Measurements from ENCODE around the gene SLC39A11.

The SLC39A11 gene

GRCh38 chr17:72604518-72604917 lies 488.0 kb downstream of the SLC39A11 start:
- Histone ChIP-seq H3K27ac (ENCODE audit: low read depth, low read length) (no peak overlapping the region), H3K9me3 (ENCODE audit: control insufficient read depth in 5 of 5, low read length in 5 of 5) (peaks cover 0 to 16% (median 2%) of the 10 kb centered on the region in 5 donors), H3K36me3 (ENCODE audit: control insufficient read depth in 5 of 5, insufficient read depth in 5 of 5, low read length in 5 of 5) (no peaks in the 10 kb centered on the region), H3K9ac (ENCODE audit: low read length in 5 of 5) (no peak overlapping the region), H3K4me3 (ENCODE audit: low read depth in 1 of 5, low read length in 5 of 5) (no peak overlapping the region), H3K27me3 (ENCODE audit: control insufficient read depth in 5 of 5, insufficient read depth in 4 of 5, low read length in 5 of 5) (peaks cover 0 to 14% (median 10%) of the 10 kb centered on the region in 5 donors), H3K4me1 (ENCODE audit: control insufficient read depth in 5 of 5, insufficient read depth in 5 of 5, low read length in 5 of 5) (no peaks in the 10 kb centered on the region)

GRCh38 chr17:72603420-72604242 lies 488.9 kb downstream of the SLC39A11 start:
- Histone ChIP-seq H3K27ac (ENCODE audit: low read depth, low read length) (no peak overlapping the region), H3K27me3 (ENCODE audit: control insufficient read depth in 5 of 5, insufficient read depth in 4 of 5, low read length in 5 of 5) (peaks cover 0 to 14% (median 10%) of the 10 kb centered on the region in 5 donors), H3K9me3 (ENCODE audit: control insufficient read depth in 5 of 5, low read length in 5 of 5) (peaks cover 0 to 16% (median 2%) of the 10 kb centered on the region in 5 donors), H3K4me3 (ENCODE audit: low read depth in 1 of 5, low read length in 5 of 5) (no peak overlapping the region), H3K9ac (ENCODE audit: low read length in 5 of 5) (no peak overlapping the region), H3K36me3 (ENCODE audit: control insufficient read depth in 5 of 5, insufficient read depth in 5 of 5, low read length in 5 of 5) (no peaks in the 10 kb centered on the region), H3K4me1 (ENCODE audit: control insufficient read depth in 5 of 5, insufficient read depth in 5 of 5, low read length in 5 of 5) (no peaks in the 10 kb centered on the region)

- Histone ChIP-seq H3K36me3 (ENCODE audit: control insufficient read depth in 5 of 5, insufficient read depth in 5 of 5, low read length in 5 of 5) (no peaks in the 10 kb centered on the region), H3K9ac (ENCODE audit: low read length in 5 of 5) (no peak overlapping the region), H3K4me3 (ENCODE audit: low read depth in 1 of 5, low read length in 5 of 5) (no peak overlapping the region), H3K27me3 (ENCODE audit: control insufficient read depth in 5 of 5, insufficient read depth in 4 of 5, low read length in 5 of 5) (peaks cover 0 to 14% (median 10%) of the 10 kb centered on the region in 5 donors), H3K27ac (ENCODE audit: low read depth, low read length) (no peak overlapping the region), H3K4me1 (ENCODE audit: control insufficient read depth in 5 of 5, insufficient read depth in 5 of 5, low read length in 5 of 5) (no peaks in the 10 kb centered on the region), H3K9me3 (ENCODE audit: control insufficient read depth in 5 of 5, low read length in 5 of 5) (peaks cover 0 to 10% (median 0%) of the 10 kb centered on the region in 5 donors)
Measured at GRCh38 chr17:72602517-72603419, 489.7 kb downstream of the SLC39A11 start.

GRCh38 chr17:72600934-72601333 lies 491.6 kb downstream of the SLC39A11 start:
- Histone ChIP-seq H3K27me3 (ENCODE audit: control insufficient read depth in 5 of 5, insufficient read depth in 4 of 5, low read length in 5 of 5) (peaks cover 0 to 14% (median 10%) of the 10 kb centered on the region in 5 donors), H3K27ac (ENCODE audit: low read depth, low read length) (no peak overlapping the region), H3K36me3 (ENCODE audit: control insufficient read depth in 5 of 5, insufficient read depth in 5 of 5, low read length in 5 of 5) (no peaks in the 10 kb centered on the region), H3K4me1 (ENCODE audit: control insufficient read depth in 5 of 5, insufficient read depth in 5 of 5, low read length in 5 of 5) (no peaks in the 10 kb centered on the region), H3K9ac (ENCODE audit: low read length in 5 of 5) (no peak overlapping the region), H3K4me3 (ENCODE audit: low read depth in 1 of 5, low read length in 5 of 5) (no peak overlapping the region), H3K9me3 (ENCODE audit: control insufficient read depth in 5 of 5, low read length in 5 of 5) (no peaks in the 10 kb centered on the region)

- H3K27me3 ChIP-seq (ENCODE audit: control insufficient read depth in 5 of 5, insufficient read depth in 4 of 5, low read length in 5 of 5), result peaks cover 0 to 11% (median 10%) of the 10 kb centered on the region in 5 donors
- H3K9me3 ChIP-seq (ENCODE audit: control insufficient read depth in 5 of 5, low read length in 5 of 5), result no peaks in the 10 kb centered on the region
- no peak overlapping the region for H3K27ac ChIP-seq (ENCODE audit: low read depth, low read length)
Measured at GRCh38 chr17:72599891-72600290, 492.6 kb downstream of the SLC39A11 start.

GRCh38 chr17:72598695-72599094 lies 493.8 kb downstream of the SLC39A11 start:
- Histone ChIP-seq H3K9ac (ENCODE audit: low read length in 5 of 5) (no peak overlapping the region), H3K36me3 (ENCODE audit: control insufficient read depth in 5 of 5, insufficient read depth in 5 of 5, low read length in 5 of 5) (no peaks in the 10 kb centered on the region), H3K27ac (ENCODE audit: low read depth, low read length) (no peak overlapping the region), H3K4me3 (ENCODE audit: low read depth in 1 of 5, low read length in 5 of 5) (no peak overlapping the region), H3K4me1 (ENCODE audit: control insufficient read depth in 5 of 5, insufficient read depth in 5 of 5, low read length in 5 of 5) (no peaks in the 10 kb centered on the region), H3K9me3 (ENCODE audit: control insufficient read depth in 5 of 5, low read length in 5 of 5) (no peaks in the 10 kb centered on the region), H3K27me3 (ENCODE audit: control insufficient read depth in 5 of 5, insufficient read depth in 4 of 5, low read length in 5 of 5) (peaks cover 0 to 11% (median 10%) of the 10 kb centered on the region in 5 donors)

More at GRCh38 chr17:72599891-72600290, 492.6 kb downstream of the SLC39A11 start:
- no peaks in the 10 kb centered on the region for H3K4me1 ChIP-seq (ENCODE audit: control insufficient read depth in 5 of 5, insufficient read depth in 5 of 5, low read length in 5 of 5)
- no peak overlapping the region for H3K9ac ChIP-seq (ENCODE audit: low read length in 5 of 5)
- H3K36me3 ChIP-seq (ENCODE audit: control insufficient read depth in 5 of 5, insufficient read depth in 5 of 5, low read length in 5 of 5), result no peaks in the 10 kb centered on the region
- H3K4me3 ChIP-seq (ENCODE audit: low read depth in 1 of 5, low read length in 5 of 5), result no peak overlapping the region

GRCh38 chr17:72597354-72598087 lies 495.0 kb downstream of the SLC39A11 start:
- H3K27me3 ChIP-seq (ENCODE audit: control insufficient read depth in 5 of 5, insufficient read depth in 4 of 5, low read length in 5 of 5), result peaks cover 7 to 18% (median 16%) of the 10 kb centered on the region in 5 donors
- peaks cover 0 to 1% (median under 1%) of the 10 kb centered on the region in 5 donors for H3K4me1 ChIP-seq (ENCODE audit: control insufficient read depth in 5 of 5, insufficient read depth in 5 of 5, low read length in 5 of 5)
- no peak overlapping the region for H3K9ac ChIP-seq (ENCODE audit: low read length in 5 of 5)
- H3K4me3 ChIP-seq (ENCODE audit: low read depth in 1 of 5, low read length in 5 of 5), result no peak overlapping the region
- no peak overlapping the region for H3K27ac ChIP-seq (ENCODE audit: low read depth, low read length)
- no peaks in the 10 kb centered on the region for H3K36me3 ChIP-seq (ENCODE audit: control insufficient read depth in 5 of 5, insufficient read depth in 5 of 5, low read length in 5 of 5)
- H3K9me3 ChIP-seq (ENCODE audit: control insufficient read depth in 5 of 5, low read length in 5 of 5), result no peaks in the 10 kb centered on the region

Measured in subcutaneous abdominal adipose tissue (tissue), 5 donors.